ENCODE measurements around the gene SCAMP4.
"Not testable (repeated sequence)": the region's sequence is repeated elsewhere in the genome, so short reads cannot be mapped to it uniquely, and the experiment has no call there.

SCAMP4 gene

GRCh38 chr19:1884291-1884718 is 20.9 kb upstream of the SCAMP4 start:
- DNase-seq = no peak

DNA sequence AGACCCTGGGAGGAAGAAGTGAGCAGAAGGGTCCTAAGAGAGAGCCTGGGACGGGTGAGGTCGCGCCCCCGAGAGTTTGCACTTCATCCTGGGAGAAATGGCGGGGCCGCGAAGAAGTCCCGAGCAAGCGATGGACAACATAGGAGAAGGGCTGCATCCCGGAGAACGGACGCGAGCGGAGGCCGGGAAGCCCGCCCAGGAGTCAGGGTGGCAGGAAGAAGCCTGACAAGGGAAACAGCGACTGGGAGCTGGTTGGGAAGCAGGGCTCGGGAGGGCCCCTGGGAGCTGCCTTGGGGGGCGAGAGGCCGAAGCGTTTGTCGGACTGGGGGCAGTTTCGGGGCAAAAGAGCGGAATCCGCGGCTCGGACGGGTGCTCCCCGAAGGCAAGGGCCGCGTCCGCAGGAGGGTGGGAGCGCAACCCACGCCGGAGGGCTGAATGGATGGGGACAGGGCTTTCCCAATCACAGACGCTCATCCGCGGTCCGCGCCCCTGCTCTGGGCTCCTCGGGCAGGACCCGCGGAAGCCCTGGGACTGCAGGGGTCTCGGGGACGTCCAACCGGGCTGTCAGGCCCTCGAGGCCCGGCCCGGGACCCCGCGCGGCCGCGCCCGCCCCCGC is 20.4 kb upstream of the SCAMP4 start:
- DNase-seq = no peak

- peak; percentile 85 for DNase-seq
Measured at GRCh38 chr19:1885398-1886119, 19.6 kb upstream of the SCAMP4 start, which contains the start of gene ABHD17A. TSS of gene ABHD17A (minus strand) at chr19:1885496. CDS start at chr19:1881566, 3,930 bp downstream.

DNA sequence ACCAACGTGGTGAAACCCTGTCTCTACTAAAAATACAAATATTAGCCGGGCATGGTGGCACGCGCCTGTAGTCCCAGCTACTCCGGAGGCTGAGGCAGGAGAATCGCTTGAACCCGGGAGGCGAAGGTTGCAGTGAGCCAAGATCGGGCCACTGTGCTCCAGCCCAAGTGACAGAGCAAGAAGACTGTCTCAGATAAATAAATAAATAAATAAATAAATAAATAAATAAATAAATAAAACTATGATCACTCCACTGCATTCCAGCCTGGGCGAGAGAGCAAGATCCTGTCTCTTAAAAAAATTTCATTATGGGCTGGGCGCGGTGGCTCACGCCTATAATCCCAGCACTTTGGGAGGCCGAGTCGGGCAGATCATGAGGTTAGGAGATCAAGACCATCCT is 18.8 kb upstream of the SCAMP4 start:
- not testable (repeated sequence) for DNase-seq

GRCh38 chr19:1888385-1888784 is 16.8 kb upstream of the SCAMP4 start:
- no peak for DNase-seq

DNA sequence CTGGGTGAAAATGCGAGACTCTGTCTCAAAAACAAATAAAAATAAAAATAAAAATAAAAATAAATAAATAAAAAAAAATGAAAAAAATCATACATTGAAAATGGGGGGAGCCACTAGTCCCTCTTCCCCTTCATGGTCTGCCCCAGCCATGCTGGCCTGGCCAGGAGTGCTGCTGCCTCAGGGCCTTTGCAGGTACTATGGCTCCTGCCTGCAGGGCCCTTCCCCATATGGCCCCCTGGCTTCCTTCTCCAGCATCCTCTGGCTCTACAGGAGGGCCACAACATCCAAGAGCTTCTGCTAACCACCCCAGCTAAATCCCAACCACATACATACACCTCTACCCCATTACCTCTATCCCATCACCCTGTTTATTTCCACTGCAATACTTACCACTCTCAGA is 15.3 kb upstream of the SCAMP4 start:
- no peak for DNase-seq

DNA sequence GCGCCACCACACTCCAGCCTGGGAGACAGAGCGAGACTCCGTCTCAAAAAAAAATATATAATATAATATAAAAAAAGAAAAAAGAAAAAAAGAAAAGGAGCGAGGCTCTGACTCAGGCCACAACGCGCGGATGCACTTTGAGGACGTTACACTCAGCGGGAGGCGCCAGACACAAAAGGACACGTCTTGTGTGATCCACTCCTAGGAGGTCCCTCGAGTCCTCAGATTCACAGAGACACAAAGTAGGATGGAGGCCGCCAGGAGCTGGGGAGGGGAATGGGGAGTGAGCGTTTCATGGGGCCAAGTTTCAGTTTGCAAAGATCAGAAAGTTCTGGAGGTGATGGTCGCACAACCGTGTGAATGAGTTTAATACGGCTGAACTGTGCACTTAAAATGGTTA is 11.4 kb upstream of the SCAMP4 start:
- no peak for DNase-seq

GRCh38 chr19:1896508-1896907 is 8.7 kb upstream of the SCAMP4 start:
- no peak for DNase-seq

GRCh38 chr19:1901940-1902404 is 3.2 kb upstream of the SCAMP4 start:
- no peak for DNase-seq

DNA sequence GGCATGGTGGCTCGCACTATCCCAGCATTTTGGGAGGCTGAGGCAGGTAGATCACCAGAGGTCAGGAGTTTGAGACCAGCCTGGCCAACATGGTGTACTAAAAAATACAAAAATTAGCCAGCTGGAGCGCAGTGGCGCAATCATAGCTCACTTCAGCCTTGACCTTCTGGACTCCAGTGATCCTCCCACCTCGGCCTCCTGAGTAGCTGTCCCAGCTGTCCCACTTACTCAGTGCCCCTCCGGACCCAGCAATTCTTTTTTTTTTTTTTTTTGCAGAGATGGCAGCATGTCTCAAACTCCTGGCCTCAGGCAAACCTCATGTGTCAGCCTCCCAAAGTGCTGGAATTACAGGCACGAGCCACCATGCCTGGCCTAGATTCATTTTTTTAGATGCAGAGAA is 2.3 kb upstream of the SCAMP4 start:
- DNase-seq = no peak

DNA sequence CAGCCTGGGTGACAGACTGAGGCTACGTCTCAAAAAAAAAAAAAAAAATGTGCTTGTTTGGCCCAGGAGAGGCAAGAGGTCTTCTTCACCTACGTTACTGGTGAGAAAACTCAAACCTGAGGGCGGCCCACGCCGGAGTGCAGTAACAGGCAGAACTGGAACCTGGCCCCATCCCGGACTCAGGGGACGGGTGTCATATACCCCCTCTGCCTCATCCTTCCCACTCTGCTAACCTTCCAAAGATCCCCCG is 414 bp upstream of the SCAMP4 start:
- no peak for DNase-seq

- DNase-seq = no peak
Measured at GRCh38 chr19:1905863-1906375, 720 bp downstream of the SCAMP4 start.

GRCh38 chr19:1906985-1907562 is 1.9 kb downstream of the SCAMP4 start:
- no peak for DNase-seq

- no peak for DNase-seq
Measured at GRCh38 chr19:1907563-1908363, 2.6 kb downstream of the SCAMP4 start.

DNA sequence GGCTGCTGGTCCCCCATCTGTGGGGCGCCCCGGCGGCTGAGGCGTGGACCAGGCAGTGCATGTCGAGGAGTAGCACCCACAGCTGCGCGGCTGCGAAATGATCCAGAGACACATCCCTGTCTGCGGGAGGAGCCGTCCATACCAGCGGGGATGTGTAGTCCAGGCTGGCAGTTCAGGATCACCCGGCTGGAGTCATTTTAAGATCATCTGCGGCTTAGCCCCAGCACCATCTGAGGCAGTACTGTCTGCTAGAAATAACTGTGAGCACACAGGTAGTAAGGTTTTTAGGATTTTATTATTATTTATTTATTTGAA is 3.1 kb downstream of the SCAMP4 start:
- no peak for DNase-seq

DNA sequence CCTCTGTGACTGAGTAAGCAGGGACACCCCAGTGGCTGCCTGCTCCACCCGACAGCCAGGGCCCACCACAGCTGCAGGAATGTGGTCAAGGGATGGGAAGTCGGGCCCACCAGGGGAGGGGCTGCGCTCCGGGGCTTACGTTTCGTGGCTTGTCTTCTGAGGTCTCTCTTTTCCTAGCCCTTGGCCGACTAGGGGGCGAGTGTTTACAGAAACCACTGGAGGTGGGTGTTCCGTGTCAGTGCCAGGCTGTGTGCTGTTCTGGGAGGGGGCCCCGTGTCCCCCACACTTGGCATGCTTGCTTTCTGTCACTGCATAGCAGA is 4.5 kb downstream of the SCAMP4 start:
- no peak for DNase-seq

- DNase-seq = no peak
Measured at GRCh38 chr19:1910177-1910576, 5.0 kb downstream of the SCAMP4 start.

- no peak for DNase-seq
Measured at GRCh38 chr19:1911098-1911497, 5.9 kb downstream of the SCAMP4 start.

DNA sequence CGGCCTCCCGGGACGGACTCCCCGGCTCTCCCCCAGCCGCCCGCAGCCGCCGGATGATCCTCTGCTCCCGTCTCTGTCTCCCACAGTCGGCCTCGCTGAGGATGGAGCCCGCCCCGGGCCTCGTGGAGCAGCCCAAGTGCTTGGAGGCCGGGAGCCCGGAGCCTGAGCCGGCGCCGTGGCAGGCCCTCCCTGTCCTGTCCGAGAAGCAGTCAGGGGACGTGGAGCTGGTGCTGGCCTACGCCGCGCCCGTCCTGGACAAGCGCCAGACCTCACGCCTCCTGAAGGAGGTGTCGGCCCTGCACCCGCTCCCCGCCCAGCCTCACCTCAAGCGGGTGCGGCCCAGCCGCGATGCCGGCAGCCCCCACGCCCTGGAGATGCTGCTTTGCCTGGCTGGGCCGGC is 6.8 kb downstream of the SCAMP4 start:
- no peak for DNase-seq

- DNase-seq = no peak
Measured at GRCh38 chr19:1912760-1913505, 7.7 kb downstream of the SCAMP4 start.

- no peak for DNase-seq
Measured at GRCh38 chr19:1913781-1914577, 8.8 kb downstream of the SCAMP4 start.

DNA sequence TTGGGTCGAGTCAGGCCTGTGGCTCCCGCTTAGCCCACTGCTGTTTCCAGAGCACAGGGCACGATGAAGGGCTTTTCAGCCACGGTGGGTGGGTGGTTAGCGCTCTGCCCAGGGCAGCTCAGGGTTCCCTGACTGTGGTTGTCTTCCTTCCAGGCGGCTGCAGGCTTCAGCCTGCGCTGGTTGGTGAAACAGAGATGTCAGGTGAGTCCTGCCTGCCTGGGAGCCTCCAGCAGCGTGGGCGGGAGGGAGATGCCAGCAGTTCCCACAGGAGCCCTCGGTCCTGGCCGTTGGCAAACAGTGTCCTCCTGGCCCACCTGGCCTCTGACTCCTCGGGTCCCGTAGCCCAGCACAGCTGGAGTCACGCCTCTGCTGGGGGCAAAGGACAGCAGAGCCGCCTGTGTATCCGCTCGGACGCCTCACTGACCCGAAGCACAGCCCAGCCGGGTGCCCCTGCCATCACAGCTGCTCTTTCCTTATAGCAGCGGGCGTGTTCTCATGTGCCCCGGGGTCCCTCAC is 9.7 kb downstream of the SCAMP4 start:
- no peak for DNase-seq

All from NCI-H1105 treated with DMSO at 0.1 percent for 48 hours (cell line).